Neural cell (in vitro differentiated cells): ENCODE results near the gene ANKRD44.

Experiments used
- CTCF ChIP-seq: fragments of 450-650 bp; IDR thresholded peaks from 2 replicates; pipeline ENCODE4 v1.5.1; 2014; ENCODE audit warnings: antibody characterized with exemption, mild to moderate bottlenecking, moderate library complexity; ENCODE audit not compliant: poor library complexity, severe bottlenecking
- EZH2 ChIP-seq: fragments of 200-600, 300-800 bp; shearing (Covaris generic), sonication (generic); IDR thresholded peaks from 2 replicates; pipeline ENCODE4 v1.6.1; 2014; ENCODE audit warnings: antibody characterized with exemption, low read length, borderline replicate concordance, mild to moderate bottlenecking; ENCODE audit not compliant: insufficient read depth, poor library complexity, severe bottlenecking
- POLR2AphosphoS5 ChIP-seq: IDR thresholded peaks from 2 replicates; pipeline ENCODE4 v1.6.1; 2012
- REST ChIP-seq: IDR thresholded peaks from 2 replicates; pipeline ENCODE4 v1.6.1; 2012; ENCODE audit warnings: borderline replicate concordance
- SMC3 ChIP-seq: fragments of 450-650 bp; conservative IDR thresholded peaks from 2 replicates; pipeline ENCODE4 v1.6.1; 2014; ENCODE audit warnings: antibody characterized with exemption, mild to moderate bottlenecking, moderate library complexity; ENCODE audit not compliant: poor library complexity

- TF ChIP-seq EZH2 (no peak), CTCF (no peak), POLR2AphosphoS5 (no peak), SMC3 (no peak), REST (no peak)
These were observed 74.4 kb downstream of the ANKRD44 start for GRCh38 chr2:197236159-197236558.
